ENCODE measurements around the gene SNORC. TPM values are rescaled to one million over a fixed set of nuclear protein-coding genes. Genes with fewer than 3 reads are reported as not detected.
A peak's percentile ranks its signal among the peaks of the same experiment; 100 is the strongest.

The SNORC gene
- total and polyA plus RNA-seq, 9 of the 15 experiments (the other 6 are each of a cell fraction or from before 2014, with no cell fraction given), result 0.14 to 2.5 (median 0.72) TPM; not detected in 2

- DNase-seq (ENCODE audit: extremely low read depth in 1 of 4, low spot score in 3 of 4) (no peak), FAIRE-seq (no peak), ATAC-seq (no peak)
- H2AFZ ChIP-seq (ENCODE audit: low read depth, low read length), result no peak overlapping the region
- no peak overlapping the region for H3K27ac ChIP-seq (ENCODE audit: extremely low read depth, low read depth, low read length)
- WGBS (ENCODE audit: insufficient coverage, low coverage, missing lambda C conversion rate), result 4% methylated on average over 4 of the region's 6 CpGs
- no peaks in the 10 kb centered on the region for H4K20me1 ChIP-seq (replicated peaks; ENCODE audit: control insufficient read depth, insufficient read depth, low read length)
- no peak overlapping the region for H3K9ac ChIP-seq (ENCODE audit: insufficient read depth in 1 of 2, low read depth in 2 of 2, low read length in 2 of 2)
- no peak overlapping the region for H3K4me2 ChIP-seq (ENCODE audit: insufficient read depth, low read length)
- no peaks in the 10 kb centered on the region for H3K9me1 ChIP-seq (ENCODE audit: control insufficient read depth, insufficient read depth, low read length)
- intact Hi-C loops (cut with micrococcal nuclease) (no loop called here), in situ Hi-C loops (cut with MboI) (no loop called here)
- H3K36me3 ChIP-seq (ENCODE audit: control insufficient read depth, insufficient read depth, low read length), result no peaks in the 10 kb centered on the region
- no peaks in the 10 kb centered on the region; a peak in 1 of 5 replicates for H3K4me1 ChIP-seq (replicated peaks in 1 of 2; ENCODE audit: control insufficient read depth in 2 of 2, insufficient read depth in 2 of 2, low read length in 2 of 2)
- no peaks in the 10 kb centered on the region for H3K79me2 ChIP-seq (ENCODE audit: control insufficient read depth, insufficient read depth, low read length)
- H3K9me3 ChIP-seq (replicated peaks; ENCODE audit: control insufficient read depth, insufficient read depth, low read depth, low read length), result 0 out of 2 replicates have a peak, but pooled peaks cover 2% of the 10 kb centered on the region
- no TSS peak for BruUV-seq (replicated peaks)
- TF ChIP-seq MAFF (IDR thresholded peaks at IDR 0.05; ENCODE audit: low read length), result 0 out of 2 replicates have a peak, but pooled peaks have one; percentile 2
- TF ChIP-seq ZBTB34 (CRISPR knock-in tag; IDR thresholded peaks at IDR 0.05), result no peak
- no peak for TF ChIP-seq STAT6 (CRISPR knock-in tag; IDR thresholded peaks at IDR 0.05)
- TF ChIP-seq MIER1 (IDR thresholded peaks at IDR 0.05; ENCODE audit: low read depth), result no peak
- no peaks in the 10 kb centered on the region for H3K27me3 ChIP-seq (ENCODE audit: control insufficient read depth in 2 of 2, insufficient read depth in 2 of 2, low read length in 2 of 2)
- POLR2A ChIA-PET, result no interaction called here
- CTCF ChIA-PET (ENCODE audit: low intra/inter-chr PET ratio), result no interaction called here
- no peak overlapping the region for H3K4me3 ChIP-seq
These were observed 38.6 kb downstream of the SNORC start for GRCh38 chr2:232908695-232909094.
